ENCODE data around the gene FTH1.

DNA sequence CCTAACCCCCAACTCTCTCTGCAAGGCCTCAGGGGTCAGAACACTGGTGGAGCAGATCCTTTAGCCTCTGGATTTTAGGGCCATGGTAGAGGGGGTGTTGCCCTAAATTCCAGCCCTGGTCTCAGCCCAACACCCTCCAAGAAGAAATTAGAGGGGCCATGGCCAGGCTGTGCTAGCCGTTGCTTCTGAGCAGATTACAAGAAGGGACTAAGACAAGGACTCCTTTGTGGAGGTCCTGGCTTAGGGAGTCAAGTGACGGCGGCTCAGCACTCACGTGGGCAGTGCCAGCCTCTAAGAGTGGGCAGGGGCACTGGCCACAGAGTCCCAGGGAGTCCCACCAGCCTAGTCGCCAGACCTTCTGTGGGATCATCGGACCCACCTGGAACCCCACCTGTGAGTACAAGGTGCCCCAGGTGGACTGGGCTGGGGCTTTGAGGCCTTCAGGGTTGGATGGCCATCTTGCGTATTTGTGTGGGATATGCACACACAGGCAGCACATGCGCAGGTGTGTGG, 17.3 kb downstream of the FTH1 start, which contains the start of gene BEST1:
- no peak for TF ChIP-seq EZH2 (IDR thresholded peaks at IDR 0.05; ENCODE audit: low read depth)
- TF ChIP-seq, protein P1, sequence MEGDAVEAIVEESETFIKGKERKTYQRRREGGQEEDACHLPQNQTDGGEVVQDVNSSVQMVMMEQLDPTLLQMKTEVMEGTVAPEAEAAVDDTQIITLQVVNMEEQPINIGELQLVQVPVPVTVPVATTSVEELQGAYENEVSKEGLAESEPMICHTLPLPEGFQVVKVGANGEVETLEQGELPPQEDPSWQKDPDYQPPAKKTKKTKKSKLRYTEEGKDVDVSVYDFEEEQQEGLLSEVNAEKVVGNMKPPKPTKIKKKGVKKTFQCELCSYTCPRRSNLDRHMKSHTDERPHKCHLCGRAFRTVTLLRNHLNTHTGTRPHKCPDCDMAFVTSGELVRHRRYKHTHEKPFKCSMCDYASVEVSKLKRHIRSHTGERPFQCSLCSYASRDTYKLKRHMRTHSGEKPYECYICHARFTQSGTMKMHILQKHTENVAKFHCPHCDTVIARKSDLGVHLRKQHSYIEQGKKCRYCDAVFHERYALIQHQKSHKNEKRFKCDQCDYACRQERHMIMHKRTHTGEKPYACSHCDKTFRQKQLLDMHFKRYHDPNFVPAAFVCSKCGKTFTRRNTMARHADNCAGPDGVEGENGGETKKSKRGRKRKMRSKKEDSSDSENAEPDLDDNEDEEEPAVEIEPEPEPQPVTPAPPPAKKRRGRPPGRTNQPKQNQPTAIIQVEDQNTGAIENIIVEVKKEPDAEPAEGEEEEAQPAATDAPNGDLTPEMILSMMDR (conservative IDR thresholded peaks at IDR 0.05), result no peak

Data from PC-9 (cell line).